SK-N-SH treated with all-trans-retinoic acid at 6 μM for 48 hours (cell line): ENCODE data around the gene FBP2.

ENCODE experiments used
- ATAC-seq: fragments of 200-7000 bp; cut with Tn5 transposase; 3 replicates; pipeline ENCODE4 v1.9.1; 2020; ENCODE audit warnings: mild to moderate bottlenecking, moderate library complexity
- ARNTL ChIP-seq: fragments of 450-650 bp; formaldehyde crosslinking; IDR thresholded peaks from 2 replicates; pipeline ENCODE4 v1.5.0; 2020; ENCODE audit warnings: low read depth, mild to moderate bottlenecking, moderate library complexity, borderline replicate concordance
- BACH2 ChIP-seq: fragments of 250-450 bp; sonication (Bioruptor Pico); IDR thresholded peaks from 2 replicates; pipeline ENCODE4 v1.9.0; 2021; ENCODE audit warnings: mild to moderate bottlenecking, borderline replicate concordance
- CREB5 ChIP-seq: fragments of 250-450 bp; sonication (Bioruptor Pico); IDR thresholded peaks from 2 replicates; pipeline ENCODE4 v1.5.1; 2020; ENCODE audit warnings: low read depth, mild to moderate bottlenecking, moderate library complexity
- CSDC2 ChIP-seq: fragments of 250-450 bp; sonication (Bioruptor Pico); IDR thresholded peaks from 2 replicates; pipeline ENCODE4 v1.5.0; 2020; ENCODE audit warnings: mild to moderate bottlenecking, moderate library complexity
- CSRNP3 ChIP-seq: fragments of 250-450 bp; sonication (Bioruptor Pico); IDR thresholded peaks from 2 replicates; pipeline ENCODE4 v1.5.1; 2021; ENCODE audit warnings: mild to moderate bottlenecking, moderate library complexity
- ESRRG ChIP-seq: fragments of 250-450 bp; sonication (Bioruptor Pico); IDR thresholded peaks from 2 replicates; pipeline ENCODE4 v1.6.1; 2021; ENCODE audit warnings: mild to moderate bottlenecking
- ISL1 ChIP-seq: fragments of 250-450 bp; sonication (Bioruptor Pico); IDR thresholded peaks from 2 replicates; pipeline ENCODE4 v2.1.2; 2022; ENCODE audit warnings: mild to moderate bottlenecking, moderate library complexity
- OSR1 ChIP-seq: fragments of 250-450 bp; sonication (Bioruptor Pico); IDR thresholded peaks from 2 replicates; pipeline ENCODE4 v1.8.0; 2022; ENCODE audit warnings: moderate library complexity, mild to moderate bottlenecking, inconsistent platforms
- PATZ1 ChIP-seq: fragments of 250-450 bp; sonication (Bioruptor Pico); IDR thresholded peaks from 2 replicates; pipeline ENCODE4 v1.8.0; 2020; ENCODE audit warnings: mild to moderate bottlenecking, moderate library complexity, borderline replicate concordance
- PPARA ChIP-seq: fragments of 250-450 bp; sonication (Bioruptor Pico); IDR thresholded peaks from 2 replicates; pipeline ENCODE4 v1.5.0; 2020; ENCODE audit warnings: mild to moderate bottlenecking, borderline replicate concordance
- RARB ChIP-seq: fragments of 250-450 bp; sonication (Bioruptor Pico); IDR thresholded peaks from 2 replicates; pipeline ENCODE4 v1.8.0; 2021; ENCODE audit warnings: mild to moderate bottlenecking, moderate library complexity
- SNAI2 ChIP-seq: fragments of 250-450 bp; sonication (Bioruptor Pico); IDR thresholded peaks from 2 replicates; pipeline ENCODE4 v1.5.0; 2020; ENCODE audit warnings: mild to moderate bottlenecking, moderate library complexity
- TCF4 ChIP-seq: fragments of 250-450 bp; sonication (Bioruptor Pico); IDR thresholded peaks from 2 replicates; pipeline ENCODE4 v1.8.0; 2021; ENCODE audit warnings: mild to moderate bottlenecking, moderate library complexity, borderline replicate concordance
- TOX ChIP-seq: fragments of 250-450 bp; sonication (Bioruptor Pico); IDR thresholded peaks from 2 replicates; pipeline ENCODE4 v1.8.0; 2021; ENCODE audit warnings: mild to moderate bottlenecking, moderate library complexity, borderline replicate concordance
- TSHZ2 ChIP-seq: fragments of 250-450 bp; sonication (Bioruptor Pico); IDR thresholded peaks from 2 replicates; pipeline ENCODE4 v1.5.0; 2020; ENCODE audit warnings: mild to moderate bottlenecking, moderate library complexity
- ZC3H10 ChIP-seq: fragments of 250-450 bp; sonication (Bioruptor Pico); IDR thresholded peaks from 2 replicates; pipeline ENCODE4 v1.5.1; 2021; ENCODE audit warnings: mild to moderate bottlenecking, moderate library complexity
- ZFP3 ChIP-seq: fragments of 250-450 bp; sonication (Bioruptor Pico); IDR thresholded peaks from 2 replicates; pipeline ENCODE4 v1.5.0; 2020; ENCODE audit warnings: mild to moderate bottlenecking, moderate library complexity
- ZNF565 ChIP-seq: fragments of 450-650 bp; formaldehyde crosslinking; conservative IDR thresholded peaks from 2 replicates; pipeline ENCODE4 v1.5.0; 2020; ENCODE audit warnings: low read depth, mild to moderate bottlenecking, moderate library complexity
- ZNF70 ChIP-seq: fragments of 450-650 bp; formaldehyde crosslinking; IDR thresholded peaks from 2 replicates; pipeline ENCODE4 v1.5.0; 2020; ENCODE audit warnings: mild to moderate bottlenecking, moderate library complexity
- ZNF8 ChIP-seq: fragments of 450-650 bp; formaldehyde crosslinking; IDR thresholded peaks from 2 replicates; pipeline ENCODE4 v1.5.0; 2020; ENCODE audit warnings: mild to moderate bottlenecking, moderate library complexity

FBP2 gene

GRCh38 chr9:94517254-94517653, 76.4 kb downstream of the FBP2 start:
- no peak for TF ChIP-seq ZFP3
- TF ChIP-seq ZNF565 (CRISPR knock-in tag), result no peak
- no peak for TF ChIP-seq PATZ1 (CRISPR knock-in tag)
- no peak for TF ChIP-seq ZNF70 (CRISPR knock-in tag)
- TF ChIP-seq CREB5 (CRISPR knock-in tag), result no peak
- no peak for TF ChIP-seq ISL1 (CRISPR knock-in tag)
- TF ChIP-seq PPARA (CRISPR knock-in tag), result no peak
- TF ChIP-seq ZNF8 (CRISPR knock-in tag), result no peak
- no peak for TF ChIP-seq TCF4
- no peak for ATAC-seq

GRCh38 chr9:94514722-94515121, 78.9 kb downstream of the FBP2 start:
- no peak for ATAC-seq
- TF ChIP-seq ARNTL (CRISPR knock-in tag) (no peak), ISL1 (CRISPR knock-in tag) (no peak), SNAI2 (CRISPR knock-in tag) (no peak), OSR1 (CRISPR knock-in tag) (no peak), ZNF565 (CRISPR knock-in tag) (no peak), ZNF70 (CRISPR knock-in tag) (no peak), TCF4 (no peak), PATZ1 (CRISPR knock-in tag) (no peak), ZC3H10 (CRISPR knock-in tag) (no peak), RARB (no peak), CSRNP3 (CRISPR knock-in tag) (no peak), BACH2 (CRISPR knock-in tag) (no peak), ESRRG (CRISPR knock-in tag) (no peak), TSHZ2 (no peak), ZFP3 (no peak), PPARA (CRISPR knock-in tag) (no peak), CSDC2 (no peak), TOX (CRISPR knock-in tag) (no peak), ZNF8 (CRISPR knock-in tag) (no peak)

GRCh38 chr9:94511955-94512265, 81.7 kb downstream of the FBP2 start:
- peak; percentile 81 for TF ChIP-seq TCF4
- peak; percentile 70 for TF ChIP-seq ISL1 (CRISPR knock-in tag)
- no peak for TF ChIP-seq RARB
- TF ChIP-seq TSHZ2, result 0 out of 2 replicates have a peak, but pooled peaks have one; percentile 18
- peak; percentile 46 for ATAC-seq
